Neural progenitor cell (in vitro differentiated cells): ENCODE measurements around the gene LMNTD1. TPM values are rescaled to one million over a fixed set of nuclear protein-coding genes. Genes with fewer than 3 reads are reported as not detected.

Experiments used
- DNase-seq: peaks from one replicate; pipeline ENCODE4 v3.0.0-alpha.2; 2016; ENCODE audit warnings: low spot score
- H2AFZ ChIP-seq: fragments of 200-600 bp; sonication (generic); replicated peaks from 2 replicates; pipeline ENCODE4 v1.6.1; 2016; ENCODE audit warnings: antibody characterized with exemption
- H3F3A ChIP-seq: fragments of 200-600 bp; sonication (generic); 2 replicates; pipeline ENCODE4 v1.6.1; 2016; ENCODE audit warnings: antibody characterized with exemption, low read depth
- H3K27ac ChIP-seq: fragments of 200-600 bp; sonication (generic); 2 replicates; pipeline ENCODE4 v1.5.1; 2016; ENCODE audit warnings: mild to moderate bottlenecking
- H3K27me3 ChIP-seq: fragments of 200-600 bp; sonication (generic); 2 replicates; pipeline ENCODE4 v1.6.1; 2016; ENCODE audit warnings: mild to moderate bottlenecking, moderate library complexity
- H3K36me3 ChIP-seq: fragments of 200-600 bp; sonication (generic); 2 replicates; pipeline ENCODE4 v1.5.1; 2016
- H3K4me1 ChIP-seq: fragments of 200-600 bp; sonication (generic); 2 replicates; pipeline ENCODE4 v1.6.1; 2016; ENCODE audit warnings: mixed run types
- H3K4me2 ChIP-seq: fragments of 200-600 bp; sonication (generic); 2 replicates; pipeline ENCODE4 v1.6.1; 2016
- H3K4me3 ChIP-seq: fragments of 200-600 bp; sonication (generic); 2 replicates; pipeline ENCODE4 v1.5.1; 2016
- H3K79me2 ChIP-seq: fragments of 200-600 bp; sonication (generic); 2 replicates; pipeline ENCODE4 v1.6.1; 2016; ENCODE audit warnings: low read depth
- H3K9ac ChIP-seq: fragments of 200-600 bp; sonication (generic); 2 replicates; pipeline ENCODE4 v1.6.1; 2016
- H3K9me3 ChIP-seq: fragments of 200-600 bp; sonication (generic); 2 replicates; pipeline ENCODE4 v1.5.1; 2016; ENCODE audit warnings: low read depth
- H4K20me1 ChIP-seq: fragments of 200-600 bp; sonication (generic); 2 replicates; pipeline ENCODE4 v1.6.1; 2016; ENCODE audit warnings: low read depth
- H3K27ac Mint-ChIP-seq: 3 replicates; pipeline ENCODE4 v1.8.0; 2021; ENCODE audit warnings: mixed read lengths
- H3K27me3 Mint-ChIP-seq: 2 replicates; pipeline ENCODE4 v1.8.0; 2022; ENCODE audit warnings: low read depth, mild to moderate bottlenecking, inconsistent platforms, moderate library complexity, mixed read lengths; ENCODE audit not compliant: insufficient read depth
- H3K36me3 Mint-ChIP-seq: 3 replicates; pipeline ENCODE4 v1.8.0; 2021; ENCODE audit warnings: mixed read lengths
- H3K4me1 Mint-ChIP-seq: 3 replicates; pipeline ENCODE4 v1.8.0; 2021; ENCODE audit warnings: mixed read lengths
- H3K4me3 Mint-ChIP-seq: 3 replicates; pipeline ENCODE4 v1.8.0; 2021; ENCODE audit warnings: mild to moderate bottlenecking, moderate library complexity, mixed read lengths
- H3K9me3 Mint-ChIP-seq: 3 replicates; pipeline ENCODE4 v1.8.0; 2020; ENCODE audit warnings: mixed read lengths
- EZH2 ChIP-seq: fragments of 200-600 bp; sonication (generic); IDR thresholded peaks from 2 replicates; pipeline ENCODE4 v1.6.1; 2017; ENCODE audit warnings: antibody characterized with exemption, mild to moderate bottlenecking, moderate library complexity
- EZH2phosphoT487 ChIP-seq: fragments of 200-600 bp; sonication (generic); IDR thresholded peaks from 2 replicates; pipeline ENCODE4 v1.6.1; 2017; ENCODE audit warnings: antibody characterized with exemption
- total RNA-seq: library from RNA; depleted of rRNA; stranded (reverse); fragments of >200 nt; gene quantifications from 2 replicates; pipeline ENCODE4 v1.2.3, GENCODE V29; 2015; ENCODE audit warnings: low replicate concordance
- TF ChIP-seq, protein P1 (sequence below): fragments of 200-600 bp; sonication (generic); IDR thresholded peaks from 2 replicates; pipeline ENCODE4 v1.5.1; 2017; ENCODE audit warnings: antibody characterized with exemption, mild to moderate bottlenecking

LMNTD1 gene
- total RNA-seq, 1 donor from 2014 or later = not detected

DNA sequence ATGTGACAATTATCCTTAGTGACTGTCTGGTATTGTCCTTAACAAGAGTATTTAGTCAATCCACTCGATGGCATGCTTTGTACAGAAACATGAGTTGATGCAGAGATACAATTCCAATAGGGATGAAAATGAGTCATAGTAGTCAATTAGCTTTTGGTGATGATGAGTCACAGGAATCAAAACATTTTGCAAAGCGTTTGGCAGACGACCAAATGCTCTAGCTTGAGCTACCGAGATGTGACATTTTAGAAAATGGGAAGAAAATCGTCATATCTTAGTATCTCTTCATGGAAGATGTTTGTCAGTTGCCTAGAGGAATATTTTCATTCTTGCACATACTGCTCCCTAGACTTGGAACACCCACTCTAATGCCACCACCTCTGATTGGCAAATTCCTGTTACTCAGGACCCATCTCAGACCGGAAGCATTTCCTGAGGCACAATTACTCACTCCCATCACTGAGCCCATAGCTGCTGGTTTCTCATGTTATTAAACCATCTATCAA is 95.0 kb downstream of the LMNTD1 start:
- no peaks in the 10 kb centered on the region for H3K4me1 Mint-ChIP-seq
- TF ChIP-seq EZH2 (no peak), EZH2phosphoT487 (no peak)
- TF ChIP-seq, protein P1, sequence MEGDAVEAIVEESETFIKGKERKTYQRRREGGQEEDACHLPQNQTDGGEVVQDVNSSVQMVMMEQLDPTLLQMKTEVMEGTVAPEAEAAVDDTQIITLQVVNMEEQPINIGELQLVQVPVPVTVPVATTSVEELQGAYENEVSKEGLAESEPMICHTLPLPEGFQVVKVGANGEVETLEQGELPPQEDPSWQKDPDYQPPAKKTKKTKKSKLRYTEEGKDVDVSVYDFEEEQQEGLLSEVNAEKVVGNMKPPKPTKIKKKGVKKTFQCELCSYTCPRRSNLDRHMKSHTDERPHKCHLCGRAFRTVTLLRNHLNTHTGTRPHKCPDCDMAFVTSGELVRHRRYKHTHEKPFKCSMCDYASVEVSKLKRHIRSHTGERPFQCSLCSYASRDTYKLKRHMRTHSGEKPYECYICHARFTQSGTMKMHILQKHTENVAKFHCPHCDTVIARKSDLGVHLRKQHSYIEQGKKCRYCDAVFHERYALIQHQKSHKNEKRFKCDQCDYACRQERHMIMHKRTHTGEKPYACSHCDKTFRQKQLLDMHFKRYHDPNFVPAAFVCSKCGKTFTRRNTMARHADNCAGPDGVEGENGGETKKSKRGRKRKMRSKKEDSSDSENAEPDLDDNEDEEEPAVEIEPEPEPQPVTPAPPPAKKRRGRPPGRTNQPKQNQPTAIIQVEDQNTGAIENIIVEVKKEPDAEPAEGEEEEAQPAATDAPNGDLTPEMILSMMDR = no peak
- H2AFZ ChIP-seq = no peak overlapping the region
- H3K36me3 Mint-ChIP-seq = no peaks in the 10 kb centered on the region
- no peaks in the 10 kb centered on the region for H3F3A ChIP-seq
- no peaks in the 10 kb centered on the region for H3K9me3 ChIP-seq
- no peak for DNase-seq
- no peaks in the 10 kb centered on the region for H3K27me3 ChIP-seq
- no peaks in the 10 kb centered on the region for H3K4me1 ChIP-seq
- no peak overlapping the region for H3K27ac ChIP-seq
- no peak overlapping the region for H3K27ac Mint-ChIP-seq
- no peaks in the 10 kb centered on the region for H3K36me3 ChIP-seq
- no peak overlapping the region for H3K4me2 ChIP-seq
- H3K27me3 Mint-ChIP-seq = peaks cover 6% of the 10 kb centered on the region
- no peaks in the 10 kb centered on the region for H3K79me2 ChIP-seq
- no peak overlapping the region for H3K4me3 ChIP-seq
- no peak overlapping the region for H3K9ac ChIP-seq
- H4K20me1 ChIP-seq = no peaks in the 10 kb centered on the region
- H3K9me3 Mint-ChIP-seq = peaks cover 9% of the 10 kb centered on the region
- H3K4me3 Mint-ChIP-seq = no peak overlapping the region

DNA sequence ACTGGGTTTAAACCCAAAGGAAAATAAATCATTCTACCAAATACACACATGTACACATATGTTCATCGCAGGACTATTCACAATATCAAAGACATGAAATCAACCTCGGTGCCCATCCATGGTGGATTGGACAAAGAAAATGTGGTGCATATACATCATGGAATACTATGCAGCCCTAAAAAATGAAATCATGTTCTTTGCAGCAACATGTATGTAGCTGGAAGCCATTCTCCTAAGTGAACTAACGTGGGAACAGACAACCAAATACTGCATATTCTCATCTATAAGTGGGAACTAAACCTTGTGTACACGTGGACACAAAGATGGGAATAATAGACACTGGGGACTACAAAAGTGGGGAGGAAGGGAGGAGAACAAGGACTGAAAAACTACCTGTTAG is 96.6 kb downstream of the LMNTD1 start:
- DNase-seq = no peak
- Mint-ChIP-seq H3K9me3 (peaks cover 9% of the 10 kb centered on the region), H3K27ac (no peak overlapping the region), H3K4me1 (no peaks in the 10 kb centered on the region), H3K36me3 (no peaks in the 10 kb centered on the region), H3K27me3 (peaks cover 8% of the 10 kb centered on the region), H3K4me3 (no peak overlapping the region)
- Histone ChIP-seq H3K79me2 (no peaks in the 10 kb centered on the region), H4K20me1 (no peaks in the 10 kb centered on the region), H3K4me3 (no peak overlapping the region), H2AFZ (no peak overlapping the region), H3K36me3 (no peaks in the 10 kb centered on the region), H3K9ac (no peak overlapping the region), H3K27ac (no peak overlapping the region), H3F3A (no peaks in the 10 kb centered on the region), H3K9me3 (no peaks in the 10 kb centered on the region), H3K4me2 (no peak overlapping the region), H3K27me3 (no peaks in the 10 kb centered on the region), H3K4me1 (no peaks in the 10 kb centered on the region)
- TF ChIP-seq EZH2 = no peak
- TF ChIP-seq EZH2phosphoT487 = no peak
- TF ChIP-seq, protein P1 = no peak

DNA sequence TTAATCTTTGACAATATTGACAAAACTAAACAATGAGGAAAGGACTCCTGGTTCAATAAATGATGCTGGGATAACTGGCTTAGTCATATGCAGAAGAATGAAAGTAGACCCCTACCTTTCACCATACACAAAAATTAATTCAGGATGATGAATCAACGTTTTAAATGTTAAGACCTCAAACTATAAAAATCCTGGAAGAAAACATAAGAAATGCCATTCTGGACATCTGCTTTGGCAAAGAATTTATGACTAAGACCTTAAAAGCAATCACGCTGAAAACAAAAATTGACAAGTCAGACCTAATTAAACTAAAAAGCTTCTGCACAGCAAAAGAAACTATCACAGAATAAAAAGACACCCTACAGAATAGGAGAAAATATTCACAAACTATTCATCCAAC is 97.4 kb downstream of the LMNTD1 start:
- no peak overlapping the region for H3K4me3 Mint-ChIP-seq
- H3K36me3 Mint-ChIP-seq = no peaks in the 10 kb centered on the region
- H3K4me1 ChIP-seq = no peaks in the 10 kb centered on the region
- H3K4me2 ChIP-seq = no peak overlapping the region
- no peak overlapping the region for H3K27ac ChIP-seq
- H3K9me3 Mint-ChIP-seq = peaks cover 9% of the 10 kb centered on the region
- H3K9me3 ChIP-seq = no peaks in the 10 kb centered on the region
- no peak overlapping the region for H2AFZ ChIP-seq
- no peak overlapping the region for H3K27ac Mint-ChIP-seq
- peaks cover 10% of the 10 kb centered on the region for H3K27me3 Mint-ChIP-seq
- no peaks in the 10 kb centered on the region for H3K4me1 Mint-ChIP-seq
- no peaks in the 10 kb centered on the region for H3K79me2 ChIP-seq
- no peaks in the 10 kb centered on the region for H3K36me3 ChIP-seq
- H4K20me1 ChIP-seq = no peaks in the 10 kb centered on the region
- H3K4me3 ChIP-seq = no peak overlapping the region
- DNase-seq = no peak
- no peaks in the 10 kb centered on the region for H3K27me3 ChIP-seq
- TF ChIP-seq EZH2 (no peak), EZH2phosphoT487 (no peak)
- TF ChIP-seq, protein P1 = no peak
- H3F3A ChIP-seq = no peaks in the 10 kb centered on the region
- no peak overlapping the region for H3K9ac ChIP-seq
